ENCODE data around the gene KLHL34. TPM values are rescaled to one million over a fixed set of nuclear protein-coding genes. Genes with fewer than 3 reads are reported as not detected.
A peak's percentile ranks its signal among the peaks of the same experiment; 100 is the strongest.

The KLHL34 gene, protein sequence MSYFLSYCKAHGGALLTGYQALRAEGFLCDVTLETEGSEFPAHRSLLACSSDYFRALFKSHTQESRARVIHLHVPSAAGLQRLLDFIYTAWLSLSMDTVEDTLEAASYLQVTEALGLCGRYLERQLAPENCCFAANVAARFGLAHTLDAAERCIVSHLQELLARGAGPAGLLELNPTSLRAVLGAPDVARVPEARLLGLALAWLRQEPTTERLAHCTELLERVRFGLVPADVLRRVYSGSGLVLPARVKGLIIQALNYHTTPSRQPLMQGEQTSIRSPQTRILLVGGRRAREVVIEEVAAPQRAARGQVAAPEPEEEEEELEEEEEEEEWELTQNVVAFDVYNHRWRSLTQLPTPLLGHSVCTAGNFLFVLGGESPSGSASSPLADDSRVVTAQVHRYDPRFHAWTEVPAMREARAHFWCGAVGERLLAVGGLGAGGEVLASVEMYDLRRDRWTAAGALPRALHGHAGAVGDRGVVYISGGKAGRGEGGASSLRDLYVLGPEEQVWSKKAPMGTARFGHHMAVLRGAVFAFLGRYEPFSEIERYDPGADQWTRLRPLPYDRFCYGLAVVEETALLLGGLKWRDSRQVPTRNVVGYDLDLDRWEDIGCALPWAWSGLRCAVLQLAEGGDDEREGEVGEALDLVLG
- 1 to 10 TPM; 2.7 to 3.0 TPM for total RNA-seq
- long read RNA-seq, transcript KLHL34-201 (1 exons, 3,641 nt) = major isoform, 7 of 9 reads
- long read RNA-seq, partial matches to known transcripts = 0 of 9 reads
- long read RNA-seq, other reads (novel, unspliced or antisense) = 2 of 9 reads

DNA sequence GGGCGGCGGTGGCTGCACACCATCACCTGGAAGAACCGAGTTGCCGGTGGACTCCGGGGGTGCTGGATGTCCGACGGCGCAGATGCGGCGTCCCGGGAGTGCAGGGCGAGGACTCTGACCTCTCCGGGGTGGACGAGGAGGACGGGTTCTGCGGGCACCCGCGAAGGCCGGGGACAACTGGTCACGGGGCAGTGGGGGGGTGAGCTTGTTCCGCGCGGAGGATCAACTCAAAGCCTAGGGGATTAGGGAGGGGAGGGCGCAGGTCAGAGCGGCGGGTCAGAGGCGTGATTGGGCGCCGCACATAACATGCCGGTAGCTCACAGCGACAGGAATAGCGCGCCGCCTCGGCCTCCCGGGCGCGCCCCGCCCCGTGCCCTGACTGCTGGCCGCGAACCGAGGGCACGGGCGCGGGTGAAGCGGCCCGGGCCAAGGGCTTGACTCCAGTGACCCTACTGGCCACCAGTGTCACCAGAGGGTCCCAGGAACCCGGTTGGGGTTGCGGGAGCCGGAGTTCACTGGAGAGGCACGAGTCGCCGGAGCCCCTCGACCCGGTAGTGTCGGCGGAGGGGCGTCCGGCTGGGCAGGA lies at the start of gene KLHL34:
Gene KLHL34, minus strand, starts transcription at position 179 of the 586 bp plus-strand sequence. CDS start 542 bp downstream, outside the sequence.
- intact Hi-C loops (cut with DNase I, micrococcal nuclease) = no loop called here
- DNase-seq (peak in 1 of 2 donors; percentile 32), ATAC-seq (peak; percentile 78)

DNA sequence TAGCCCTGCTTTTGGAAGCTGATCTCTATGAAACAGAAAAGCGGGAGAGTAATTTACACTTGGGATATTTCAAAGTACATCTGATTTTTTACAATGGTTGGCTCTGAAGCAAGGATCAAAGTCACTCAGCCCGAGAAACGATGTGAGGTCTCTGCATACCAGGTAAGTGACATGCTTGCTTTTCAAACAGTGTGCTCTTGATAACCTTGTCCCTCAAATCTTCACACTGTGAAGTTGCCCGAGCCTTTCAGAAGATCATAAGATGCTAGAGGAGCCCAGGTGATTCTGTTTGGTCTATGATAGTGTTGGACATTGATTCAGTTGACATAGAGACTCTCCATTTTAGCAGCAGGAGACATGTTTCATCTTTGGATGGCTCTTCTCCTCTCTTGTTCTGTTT lies 47.1 kb upstream of the KLHL34 start:
- ATAC-seq (peak; percentile 71), DNase-seq (no peak)
- intact Hi-C loops (cut with DNase I, micrococcal nuclease) = no loop called here

DNA sequence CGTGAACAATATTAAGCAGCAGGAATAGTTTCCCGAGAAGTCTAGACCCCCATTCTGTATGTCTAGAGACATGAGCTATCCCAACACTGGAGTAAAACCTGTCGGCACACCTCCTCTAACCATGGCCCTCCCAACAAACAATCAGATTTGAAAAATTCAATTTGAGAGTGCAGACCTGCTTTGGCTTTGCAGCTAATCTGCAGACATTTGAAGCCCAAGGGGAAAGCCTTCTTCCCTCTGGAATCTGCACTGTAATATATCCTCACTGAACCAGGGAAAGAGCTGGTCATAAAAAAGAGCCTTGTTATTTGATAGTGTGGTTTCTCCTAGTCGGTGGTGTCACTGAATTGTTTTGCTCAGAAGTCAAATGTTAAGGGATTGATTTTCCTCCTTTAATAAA lies 44.6 kb upstream of the KLHL34 start:
- DNase-seq = no peak
- ATAC-seq = no peak
- intact Hi-C loops (cut with DNase I, micrococcal nuclease) = no loop called here

DNA sequence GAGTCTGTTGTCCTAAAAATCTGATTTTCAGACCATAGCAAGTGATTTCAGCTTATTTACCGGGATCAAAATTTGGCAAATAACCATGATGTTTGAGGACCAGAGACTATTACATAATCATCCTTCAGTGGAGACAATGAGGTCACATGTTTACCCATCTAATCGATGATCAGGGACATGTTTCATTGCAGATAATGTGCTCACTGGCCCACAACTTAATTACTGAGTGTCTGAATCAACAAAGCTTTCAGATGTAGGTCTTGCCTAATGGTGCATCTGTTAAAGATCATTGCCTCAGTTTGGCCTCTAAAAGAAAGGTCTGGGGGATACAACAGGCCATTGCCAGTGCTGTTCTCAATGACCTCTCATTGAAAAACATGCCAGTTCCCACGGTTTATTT lies 42.8 kb upstream of the KLHL34 start:
- DNase-seq (no peak), ATAC-seq (no peak)
- intact Hi-C loops (cut with DNase I, micrococcal nuclease) = no loop called here

DNA sequence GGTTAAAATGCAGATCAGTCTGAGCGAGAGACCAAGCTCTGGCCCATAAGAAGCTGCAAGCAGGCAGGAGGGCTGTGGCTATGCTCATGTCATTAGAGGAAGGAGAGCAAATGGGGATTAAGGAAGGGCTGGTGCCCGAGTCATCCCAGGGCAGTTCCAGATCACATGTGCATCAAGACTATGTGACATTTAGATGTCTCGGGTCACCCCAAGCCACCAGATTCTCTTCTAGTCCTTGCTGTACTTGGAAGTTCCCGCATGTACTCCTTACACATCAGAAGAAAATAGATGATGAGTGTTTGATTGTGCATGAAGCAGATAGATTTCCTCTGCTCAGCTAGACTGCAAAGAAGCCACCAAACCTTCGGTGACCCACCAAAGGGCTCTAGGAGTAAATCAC lies 42.1 kb upstream of the KLHL34 start:
- ATAC-seq (no peak), DNase-seq (no peak)
- intact Hi-C loops (cut with DNase I, micrococcal nuclease) = no loop called here

DNA sequence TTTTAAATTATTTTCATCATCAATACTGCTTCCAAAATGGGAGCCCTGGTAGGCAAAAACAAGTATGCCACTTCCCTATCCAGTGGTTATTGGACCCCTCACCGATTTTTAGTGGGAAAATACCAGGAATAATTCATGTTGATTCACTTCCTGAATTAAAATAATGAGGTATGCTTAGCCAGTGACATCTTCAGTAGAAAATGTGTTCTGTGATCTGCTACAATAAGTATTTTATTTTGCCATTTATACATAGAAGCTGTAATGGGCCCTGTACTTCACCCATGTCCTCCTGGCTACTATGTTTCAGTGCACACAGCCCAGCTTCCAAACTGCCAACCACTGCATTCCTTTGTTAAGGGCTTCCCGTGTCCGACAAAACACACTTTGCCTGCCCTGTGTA lies 41.0 kb upstream of the KLHL34 start:
- no peak for DNase-seq
- intact Hi-C loops (cut with DNase I, micrococcal nuclease) = no loop called here
- no peak for ATAC-seq

DNA sequence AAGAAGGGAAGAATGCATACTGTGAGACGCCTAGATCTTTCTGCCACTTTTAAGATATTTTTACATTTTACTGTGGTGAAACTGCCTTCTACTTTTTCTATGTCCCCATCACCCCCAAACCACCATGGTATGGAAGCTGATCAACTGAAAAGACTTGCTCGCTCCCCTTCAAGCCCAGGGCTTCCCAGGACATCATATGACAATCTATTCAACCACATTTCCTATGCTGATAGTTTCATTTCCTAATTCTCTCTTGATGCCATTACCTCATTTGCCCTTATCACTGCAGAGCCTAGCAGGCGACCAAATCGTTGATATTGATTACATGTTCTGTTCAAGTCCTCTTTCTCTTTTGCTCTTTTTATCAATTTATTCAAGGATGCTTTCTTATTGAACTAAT lies 40.1 kb upstream of the KLHL34 start:
- intact Hi-C loops (cut with DNase I, micrococcal nuclease) = no loop called here
- DNase-seq (no peak), ATAC-seq (no peak)

DNA sequence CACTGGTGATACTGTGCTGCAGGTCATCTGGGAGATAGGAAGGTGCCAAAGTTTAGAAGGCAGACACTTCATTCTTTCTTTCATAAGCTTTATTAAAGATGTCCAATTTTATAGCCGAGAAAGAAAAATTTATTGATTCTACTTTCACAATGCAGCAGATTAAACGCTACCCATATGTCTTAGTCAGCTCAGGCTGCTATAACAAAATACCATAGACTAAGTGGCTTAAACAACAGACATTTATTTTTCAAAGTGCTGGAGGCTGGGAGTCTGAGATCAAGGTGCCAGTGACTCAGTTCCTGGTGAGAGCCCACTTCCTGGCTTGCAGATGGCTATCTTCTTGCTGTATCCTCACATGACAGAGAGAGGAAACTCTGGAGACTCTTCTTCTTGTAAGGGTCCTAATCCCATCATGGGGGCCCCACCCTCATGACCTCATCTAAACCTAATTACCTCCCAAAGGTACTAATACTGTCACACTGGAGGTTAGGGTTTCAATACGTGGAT lies 33.4 kb upstream of the KLHL34 start:
- intact Hi-C loops (cut with DNase I, micrococcal nuclease) = no loop called here
- DNase-seq (no peak), ATAC-seq (no peak)

DNA sequence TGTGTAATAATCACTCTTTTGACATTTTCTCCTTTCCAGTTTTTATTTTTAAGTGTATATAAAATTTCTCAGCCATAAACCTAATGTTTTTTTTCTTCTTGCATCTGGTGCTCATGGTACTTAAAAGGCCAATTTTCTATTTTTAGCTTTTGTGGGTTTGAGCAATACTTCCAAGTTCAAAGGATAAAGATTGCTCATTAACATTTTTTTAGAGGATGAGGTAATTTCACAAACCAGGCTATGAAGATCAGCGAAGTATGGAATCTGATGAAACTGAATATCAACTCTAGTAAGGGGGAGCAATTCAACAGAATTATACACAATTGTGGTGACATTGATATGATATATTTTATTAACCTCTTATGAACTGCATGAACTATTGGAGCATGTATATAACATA lies 25.8 kb upstream of the KLHL34 start:
- no peak for DNase-seq
- no peak for ATAC-seq
- intact Hi-C loops (cut with DNase I, micrococcal nuclease) = no loop called here

DNA sequence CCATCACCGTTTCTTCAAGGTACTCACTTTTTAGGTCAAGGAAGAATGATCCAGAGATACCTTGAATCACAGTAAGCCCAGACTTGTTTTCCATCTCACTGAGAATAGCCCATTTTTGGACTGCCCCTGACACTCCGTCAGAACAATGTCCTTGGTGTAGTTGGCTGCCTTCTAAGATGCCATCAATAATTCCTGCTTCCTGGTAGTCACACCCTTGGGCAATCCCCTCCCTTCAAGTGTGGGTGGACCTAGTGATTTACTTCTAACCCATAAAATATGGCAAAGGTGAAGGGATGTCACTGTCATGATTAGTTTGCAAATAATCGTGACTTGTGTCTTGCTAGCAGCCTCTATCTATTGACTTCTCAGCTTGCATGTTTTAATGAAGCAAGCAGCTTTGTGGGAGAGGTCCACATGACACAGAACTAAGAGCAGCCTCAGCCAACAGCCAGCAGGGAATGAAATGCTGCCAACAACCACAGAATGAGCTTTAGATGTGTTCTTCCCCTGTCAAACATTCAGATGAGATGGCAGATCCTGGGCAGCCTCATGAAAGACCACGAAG lies 20.0 kb upstream of the KLHL34 start:
- intact Hi-C loops (cut with DNase I, micrococcal nuclease) = no loop called here
- peak; percentile 87 for ATAC-seq

DNA sequence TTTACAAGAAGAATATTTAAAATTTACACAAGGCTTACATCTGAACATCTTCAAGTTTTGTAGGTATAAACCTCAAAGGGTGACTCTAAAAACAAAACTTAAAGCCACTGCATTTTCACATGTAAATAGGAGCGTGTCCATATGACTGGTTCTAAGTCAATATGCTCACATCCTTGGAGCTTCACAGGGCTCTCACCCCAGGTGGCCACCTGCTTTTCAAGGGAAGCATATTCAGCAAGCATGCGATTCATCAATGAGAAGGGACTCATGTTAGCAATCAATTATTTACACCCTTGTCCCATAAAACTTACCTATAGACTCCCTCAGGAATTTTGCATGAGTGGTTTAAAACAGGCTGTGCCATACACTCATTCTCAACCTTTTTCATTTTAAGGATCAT lies 17.8 kb upstream of the KLHL34 start:
- DNase-seq (no peak), ATAC-seq (no peak)
- intact Hi-C loops (cut with DNase I, micrococcal nuclease) = no loop called here

More for the DNA sequence above, 20.0 kb upstream of the KLHL34 start:
- no peak for DNase-seq

DNA sequence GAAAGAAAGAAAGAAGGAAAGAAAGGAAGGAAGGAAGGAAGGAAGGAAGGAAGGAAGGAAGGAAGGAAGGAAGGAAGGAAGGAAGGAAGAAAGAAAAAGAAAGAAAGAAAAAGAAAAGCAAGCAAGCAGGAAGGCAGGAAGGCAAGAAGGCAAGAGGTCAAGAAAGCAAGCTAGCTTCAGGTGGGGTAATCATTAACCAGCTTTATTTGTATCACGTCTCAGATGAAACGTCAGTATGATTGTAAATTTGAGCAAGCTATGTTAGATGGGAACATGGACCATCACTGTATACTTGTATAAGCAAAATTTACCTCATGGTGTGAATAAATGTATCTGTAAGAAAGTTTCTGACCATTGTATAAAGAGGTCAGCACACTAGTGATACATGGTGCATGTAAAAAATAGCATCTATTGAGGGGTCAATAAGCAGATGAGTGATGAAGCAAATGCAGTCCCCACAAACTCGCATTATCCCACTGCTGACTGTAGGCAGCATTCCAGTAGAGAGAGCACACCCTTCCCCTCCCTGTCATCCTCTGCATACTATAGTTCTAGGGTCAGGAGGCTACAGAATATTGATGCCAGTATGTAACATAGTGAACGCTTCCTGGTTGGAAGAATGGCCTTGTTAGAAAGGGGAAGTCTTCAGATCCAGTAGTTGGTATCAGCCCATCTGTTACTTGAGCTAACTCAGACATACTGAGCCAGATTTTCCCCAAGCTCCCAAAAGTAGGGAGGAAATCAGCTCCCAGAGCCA lies 16.5 kb upstream of the KLHL34 start:
- no peak for DNase-seq
- peak; percentile 84 for ATAC-seq
- intact Hi-C loops (cut with DNase I, micrococcal nuclease) = no loop called here

DNA sequence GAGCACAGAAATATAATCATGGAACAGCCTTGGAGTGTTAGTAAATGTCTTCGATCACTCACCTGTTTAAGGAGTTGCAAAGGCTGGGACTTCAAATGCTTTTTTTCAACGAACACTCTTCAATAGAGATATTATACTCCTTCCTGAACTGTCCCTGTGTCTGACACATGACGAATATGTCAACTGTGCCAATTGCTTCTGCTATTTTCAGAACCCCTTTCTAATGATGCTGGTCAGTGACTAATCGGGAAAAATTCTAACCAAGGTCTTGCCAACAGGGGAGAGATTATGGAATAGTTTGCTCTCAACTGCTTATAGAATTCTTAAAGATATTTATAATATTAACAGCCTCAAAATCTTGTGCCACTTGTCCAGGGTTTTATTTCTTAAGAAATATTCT lies 8.5 kb upstream of the KLHL34 start:
- ATAC-seq = no peak
- intact Hi-C loops (cut with DNase I, micrococcal nuclease) = no loop called here
- DNase-seq = no peak

DNA sequence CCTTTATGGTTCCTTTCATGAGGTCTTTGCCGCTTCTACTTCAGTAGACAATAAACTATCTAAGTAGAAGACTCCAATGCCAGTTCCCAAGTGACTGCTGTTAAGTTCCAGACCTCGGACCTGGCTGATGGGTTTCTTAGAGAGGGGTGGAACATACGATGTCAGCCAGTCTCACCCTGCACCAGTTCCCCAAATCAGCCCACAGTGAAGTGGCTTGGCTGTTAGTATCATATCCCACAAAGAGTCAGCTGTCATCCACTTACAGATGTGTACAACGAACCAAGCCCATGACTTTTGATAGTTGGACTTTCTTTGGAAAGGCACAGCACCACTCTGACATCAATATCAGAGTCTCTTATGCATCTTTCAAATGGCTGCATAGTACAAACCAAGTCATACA lies 8.1 kb upstream of the KLHL34 start:
- ATAC-seq (no peak), DNase-seq (no peak)
- intact Hi-C loops (cut with DNase I, micrococcal nuclease) = no loop called here

DNA sequence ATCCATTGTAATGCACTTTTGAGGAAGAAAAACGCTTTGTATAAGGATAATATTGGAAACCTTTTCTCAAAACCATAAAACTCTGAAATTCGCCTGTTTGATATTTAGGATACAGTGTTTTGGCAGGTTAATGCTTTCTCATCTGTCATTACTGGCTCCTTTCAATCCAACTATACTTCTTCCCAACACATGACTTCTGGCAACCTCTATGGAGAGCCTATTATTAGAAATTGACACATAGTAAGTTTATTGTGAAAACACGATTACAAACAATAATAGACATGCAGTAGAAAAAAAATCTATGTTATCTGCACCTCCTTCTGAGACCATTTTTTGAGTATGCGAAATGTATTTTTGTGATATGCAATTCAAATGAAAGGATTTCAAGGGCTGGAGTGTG lies 4.6 kb upstream of the KLHL34 start:
- no peak for ATAC-seq
- intact Hi-C loops (cut with DNase I, micrococcal nuclease) = no loop called here
- DNase-seq = no peak

DNA sequence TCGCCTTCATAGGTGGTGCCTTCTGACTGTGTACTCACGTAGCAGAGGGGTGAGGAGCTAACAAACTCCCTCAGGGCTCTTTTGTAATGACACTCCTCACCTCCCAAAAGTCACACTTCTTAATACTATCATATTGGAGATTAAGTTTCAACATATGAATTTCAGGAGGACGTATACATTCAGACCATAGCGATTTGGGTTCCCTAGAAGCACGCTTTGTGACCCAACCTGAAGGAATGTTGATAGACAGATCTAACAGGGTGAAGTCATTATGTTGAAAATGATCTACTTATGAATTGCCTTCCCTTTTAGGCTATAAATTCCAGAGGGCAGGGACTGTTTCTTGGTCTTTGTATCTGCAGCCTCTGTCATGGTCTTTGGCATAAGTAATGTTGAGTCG lies 3.2 kb upstream of the KLHL34 start:
- ATAC-seq = no peak
- intact Hi-C loops (cut with DNase I, micrococcal nuclease) = no loop called here
- no peak for DNase-seq

DNA sequence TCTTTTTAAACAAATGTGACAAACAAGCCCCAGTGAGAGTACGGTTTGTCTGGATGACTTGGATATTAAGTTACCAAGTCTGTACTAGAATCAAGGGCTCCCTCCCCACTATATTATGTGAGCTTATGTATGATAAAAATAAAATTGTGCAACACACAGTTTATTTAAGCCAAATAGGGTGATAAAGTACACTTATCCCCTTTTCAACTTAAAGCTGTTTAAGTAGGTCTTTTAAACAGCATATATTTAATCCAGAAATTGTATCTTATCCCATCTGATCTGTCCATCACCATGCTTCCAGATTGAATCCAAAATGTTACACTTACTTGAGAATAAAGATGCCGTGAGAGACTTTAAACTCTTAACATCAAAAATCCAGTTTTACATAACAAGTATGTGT lies 2.0 kb upstream of the KLHL34 start:
- no peak for ATAC-seq
- DNase-seq = no peak
- intact Hi-C loops (cut with DNase I, micrococcal nuclease) = no loop called here

DNA sequence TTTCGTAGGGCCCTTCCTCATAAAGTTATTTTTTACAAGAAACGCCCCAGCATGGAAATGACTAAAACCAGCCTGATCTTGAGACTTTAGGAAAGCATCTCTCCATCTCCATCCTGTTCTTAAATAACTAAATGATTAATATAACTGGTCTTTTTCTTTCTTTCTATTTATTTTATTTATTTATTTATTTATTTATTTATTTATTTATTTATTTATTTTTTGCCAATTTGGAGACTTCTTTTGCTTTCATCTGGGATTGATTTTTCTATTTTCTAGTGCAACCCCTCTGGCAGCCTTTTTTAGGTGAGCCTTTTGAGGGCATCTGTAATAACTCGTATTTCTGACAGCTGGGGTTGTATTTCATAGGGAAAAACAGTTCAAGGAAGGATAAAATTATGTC lies 1.2 kb upstream of the KLHL34 start:
- no peak for ATAC-seq
- intact Hi-C loops (cut with DNase I, micrococcal nuclease) = no loop called here
- DNase-seq = no peak

DNA sequence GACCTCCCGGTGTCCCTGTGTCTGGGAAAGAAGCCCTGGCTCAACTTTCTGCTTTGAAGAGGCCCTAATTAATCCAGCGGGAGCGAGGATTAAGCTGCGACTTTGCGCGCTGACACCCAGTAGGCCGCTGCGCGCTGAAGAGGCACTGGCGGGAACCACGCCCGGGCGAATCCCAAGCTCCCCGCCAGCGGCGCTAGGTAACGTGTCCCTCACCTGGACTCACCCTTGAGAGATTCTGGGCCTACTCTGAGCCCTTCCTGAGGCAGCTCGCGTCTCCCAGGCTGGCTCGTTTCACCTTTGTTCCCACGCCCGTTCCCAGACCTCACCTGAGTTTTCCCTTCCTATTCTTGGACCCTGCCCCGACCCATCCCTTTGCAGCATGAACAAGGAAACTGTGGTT lies 616 bp upstream of the KLHL34 start:
- peak; percentile 58 to 65 for DNase-seq
- intact Hi-C loops (cut with DNase I, micrococcal nuclease) = no loop called here
- peak; percentile 92 for ATAC-seq

Measured in left colon (tissue), 2 donors.